ENCODE data around the gene PAFAH1B1.

Gene PAFAH1B1

GRCh38 chr17:2700030-2700490 lies 106.6 kb downstream of the PAFAH1B1 start:
- DNase-seq (ENCODE audit: low read depth): no peak
- no peak overlapping the region for H3K4me3 ChIP-seq (ENCODE audit: low read length)
- TF ChIP-seq, protein P1, sequence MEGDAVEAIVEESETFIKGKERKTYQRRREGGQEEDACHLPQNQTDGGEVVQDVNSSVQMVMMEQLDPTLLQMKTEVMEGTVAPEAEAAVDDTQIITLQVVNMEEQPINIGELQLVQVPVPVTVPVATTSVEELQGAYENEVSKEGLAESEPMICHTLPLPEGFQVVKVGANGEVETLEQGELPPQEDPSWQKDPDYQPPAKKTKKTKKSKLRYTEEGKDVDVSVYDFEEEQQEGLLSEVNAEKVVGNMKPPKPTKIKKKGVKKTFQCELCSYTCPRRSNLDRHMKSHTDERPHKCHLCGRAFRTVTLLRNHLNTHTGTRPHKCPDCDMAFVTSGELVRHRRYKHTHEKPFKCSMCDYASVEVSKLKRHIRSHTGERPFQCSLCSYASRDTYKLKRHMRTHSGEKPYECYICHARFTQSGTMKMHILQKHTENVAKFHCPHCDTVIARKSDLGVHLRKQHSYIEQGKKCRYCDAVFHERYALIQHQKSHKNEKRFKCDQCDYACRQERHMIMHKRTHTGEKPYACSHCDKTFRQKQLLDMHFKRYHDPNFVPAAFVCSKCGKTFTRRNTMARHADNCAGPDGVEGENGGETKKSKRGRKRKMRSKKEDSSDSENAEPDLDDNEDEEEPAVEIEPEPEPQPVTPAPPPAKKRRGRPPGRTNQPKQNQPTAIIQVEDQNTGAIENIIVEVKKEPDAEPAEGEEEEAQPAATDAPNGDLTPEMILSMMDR (conservative IDR thresholded peaks at IDR 0.05; ENCODE audit: low read length): no peak

- no peak for DNase-seq (ENCODE audit: low read depth)
These were observed 107.2 kb downstream of the PAFAH1B1 start for GRCh38 chr17:2700491-2701141.

DNA sequence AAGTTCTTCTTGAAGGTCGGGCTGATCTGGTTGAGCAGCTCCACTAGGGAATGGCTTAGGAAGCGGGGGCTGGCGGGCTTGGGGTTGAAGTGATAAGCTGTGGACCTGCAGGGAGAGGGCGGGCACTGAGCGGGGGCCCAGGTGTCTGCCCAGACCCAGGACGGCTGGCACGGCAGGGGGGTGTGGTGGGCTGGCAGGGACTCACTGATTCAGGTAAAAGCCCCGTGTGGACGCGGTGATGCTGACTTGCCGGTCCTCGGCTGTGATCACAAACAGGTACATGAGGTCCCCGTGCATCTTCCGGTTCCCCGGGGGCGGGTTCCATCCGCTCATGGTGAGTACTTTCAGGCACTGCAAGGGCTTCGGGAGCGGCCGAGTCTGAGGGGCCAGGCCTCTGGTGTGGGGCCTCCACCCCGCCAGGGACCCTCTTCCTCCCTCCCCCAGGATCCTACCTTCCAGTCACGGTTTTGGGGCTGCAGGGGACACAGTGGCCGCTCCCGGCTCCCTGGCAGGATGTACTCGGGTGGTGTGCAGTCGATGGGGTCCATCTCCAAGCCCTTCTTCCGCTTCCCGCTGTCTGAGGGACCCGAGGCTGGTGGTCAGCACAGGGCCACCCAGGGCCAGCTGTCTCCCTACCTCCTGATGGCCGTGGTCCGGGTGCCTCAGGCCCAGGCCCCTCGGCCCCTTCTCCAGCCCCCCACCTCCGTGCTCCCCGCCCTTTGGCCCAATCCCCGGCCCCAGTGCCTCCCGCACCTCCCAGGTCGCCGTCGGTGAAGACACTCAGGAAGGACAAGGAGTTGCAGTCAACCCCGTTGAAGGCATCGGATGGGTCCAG lies 107.9 kb downstream of the PAFAH1B1 start:
- no peak overlapping the region for H3K4me3 ChIP-seq (ENCODE audit: low read length)
- no peak for DNase-seq (ENCODE audit: low read depth)
- TF ChIP-seq, protein P1 (conservative IDR thresholded peaks at IDR 0.05; ENCODE audit: low read length): no peak

More at GRCh38 chr17:2700491-2701141, 107.2 kb downstream of the PAFAH1B1 start:
- TF ChIP-seq, protein P1 (conservative IDR thresholded peaks at IDR 0.05; ENCODE audit: low read length): no peak
- no peak overlapping the region for H3K4me3 ChIP-seq (ENCODE audit: low read length)

GRCh38 chr17:2701996-2702741 lies 108.7 kb downstream of the PAFAH1B1 start:
- TF ChIP-seq, protein P1 (conservative IDR thresholded peaks at IDR 0.05; ENCODE audit: low read length): no peak
- no peak overlapping the region for H3K4me3 ChIP-seq (ENCODE audit: low read length)
- DNase-seq (ENCODE audit: low read depth): no peak

- H3K4me3 ChIP-seq (ENCODE audit: low read length): no peak overlapping the region
- TF ChIP-seq, protein P1 (conservative IDR thresholded peaks at IDR 0.05; ENCODE audit: low read length): no peak
- DNase-seq (ENCODE audit: low read depth): no peak
These were observed 109.7 kb downstream of the PAFAH1B1 start for GRCh38 chr17:2703181-2703580.

DNA sequence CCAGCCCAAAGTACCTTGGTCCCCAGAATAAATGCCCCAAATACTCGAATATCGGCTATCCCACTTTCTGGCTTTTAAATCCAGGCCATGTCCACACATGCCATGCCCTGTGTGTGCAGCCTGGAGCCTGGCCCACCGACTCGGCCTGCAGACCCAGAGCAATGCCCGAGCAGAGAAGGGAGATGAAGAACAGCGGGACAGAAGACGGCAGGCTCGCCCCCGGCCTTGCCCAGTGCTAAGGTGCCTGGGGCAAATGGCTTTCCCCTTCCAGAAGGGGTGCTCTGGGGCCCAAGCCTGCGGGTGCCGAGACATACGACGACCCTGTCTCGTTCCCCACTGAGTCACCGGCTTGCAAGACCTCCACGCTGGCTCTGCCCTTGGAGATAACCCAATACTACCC lies 110.2 kb downstream of the PAFAH1B1 start:
- H3K4me3 ChIP-seq (ENCODE audit: low read length): no peak overlapping the region
- TF ChIP-seq, protein P1 (conservative IDR thresholded peaks at IDR 0.05; ENCODE audit: low read length): no peak
- DNase-seq (ENCODE audit: low read depth): no peak

All from AG10803 (cell line).